Astrocyte of the spinal cord (primary cell): ENCODE results near the gene ZYG11B.

Experiments used
- DNase-seq: peaks from one replicate; pipeline ENCODE4 v3.0.0; 2011; ENCODE audit warnings: low read depth, low spot score
- H3K4me3 ChIP-seq: 2 replicates; pipeline ENCODE4 v1.5.1; 2011; ENCODE audit warnings: low read depth, mild to moderate bottlenecking, low read length, moderate library complexity
- in situ Hi-C: cut with HindIII; loops from 2 replicates; pipeline ENCODE4 v1.10.0; 2017; ENCODE audit warnings: low sequenced_read_pairs
- TF ChIP-seq, protein P1 (sequence below): IDR thresholded peaks from 2 replicates; pipeline ENCODE4 v1.5.1; 2012; ENCODE audit warnings: low read depth, mild to moderate bottlenecking, low read length, inconsistent platforms

ZYG11B gene

GRCh38 chr1:52752484-52752826 is 26.2 kb downstream of the ZYG11B start:
- TF ChIP-seq, protein P1, sequence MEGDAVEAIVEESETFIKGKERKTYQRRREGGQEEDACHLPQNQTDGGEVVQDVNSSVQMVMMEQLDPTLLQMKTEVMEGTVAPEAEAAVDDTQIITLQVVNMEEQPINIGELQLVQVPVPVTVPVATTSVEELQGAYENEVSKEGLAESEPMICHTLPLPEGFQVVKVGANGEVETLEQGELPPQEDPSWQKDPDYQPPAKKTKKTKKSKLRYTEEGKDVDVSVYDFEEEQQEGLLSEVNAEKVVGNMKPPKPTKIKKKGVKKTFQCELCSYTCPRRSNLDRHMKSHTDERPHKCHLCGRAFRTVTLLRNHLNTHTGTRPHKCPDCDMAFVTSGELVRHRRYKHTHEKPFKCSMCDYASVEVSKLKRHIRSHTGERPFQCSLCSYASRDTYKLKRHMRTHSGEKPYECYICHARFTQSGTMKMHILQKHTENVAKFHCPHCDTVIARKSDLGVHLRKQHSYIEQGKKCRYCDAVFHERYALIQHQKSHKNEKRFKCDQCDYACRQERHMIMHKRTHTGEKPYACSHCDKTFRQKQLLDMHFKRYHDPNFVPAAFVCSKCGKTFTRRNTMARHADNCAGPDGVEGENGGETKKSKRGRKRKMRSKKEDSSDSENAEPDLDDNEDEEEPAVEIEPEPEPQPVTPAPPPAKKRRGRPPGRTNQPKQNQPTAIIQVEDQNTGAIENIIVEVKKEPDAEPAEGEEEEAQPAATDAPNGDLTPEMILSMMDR: no peak
- H3K4me3 ChIP-seq: no peak overlapping the region
- no peak for DNase-seq
- in situ Hi-C loops: no loop called here

DNA sequence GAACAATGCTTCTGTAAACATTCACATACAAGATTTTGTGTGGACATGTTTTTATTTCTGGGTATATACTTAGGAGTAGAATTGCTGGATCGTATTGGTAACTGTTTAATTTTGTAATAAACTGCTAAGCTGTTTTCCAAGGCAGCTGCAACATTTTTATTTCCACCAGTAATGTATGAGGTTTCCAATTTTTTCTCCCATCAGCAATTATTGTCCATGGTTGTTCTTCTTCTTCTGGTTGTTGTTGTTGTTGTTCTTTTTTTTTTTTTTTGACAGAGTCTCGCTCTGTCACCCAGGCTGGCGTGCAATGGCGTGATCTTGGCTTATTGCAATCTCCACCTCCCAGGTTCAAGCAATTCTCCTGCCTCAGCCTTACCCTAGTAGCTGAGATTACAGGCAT is 26.9 kb downstream of the ZYG11B start:
- no peak for DNase-seq
- TF ChIP-seq, protein P1: no peak
- no peak overlapping the region for H3K4me3 ChIP-seq
- in situ Hi-C loops: no loop called here

- DNase-seq: no peak
- TF ChIP-seq, protein P1: no peak
- in situ Hi-C loops: no loop called here
Measured at GRCh38 chr1:52756020-52756419, 29.8 kb downstream of the ZYG11B start.

DNA sequence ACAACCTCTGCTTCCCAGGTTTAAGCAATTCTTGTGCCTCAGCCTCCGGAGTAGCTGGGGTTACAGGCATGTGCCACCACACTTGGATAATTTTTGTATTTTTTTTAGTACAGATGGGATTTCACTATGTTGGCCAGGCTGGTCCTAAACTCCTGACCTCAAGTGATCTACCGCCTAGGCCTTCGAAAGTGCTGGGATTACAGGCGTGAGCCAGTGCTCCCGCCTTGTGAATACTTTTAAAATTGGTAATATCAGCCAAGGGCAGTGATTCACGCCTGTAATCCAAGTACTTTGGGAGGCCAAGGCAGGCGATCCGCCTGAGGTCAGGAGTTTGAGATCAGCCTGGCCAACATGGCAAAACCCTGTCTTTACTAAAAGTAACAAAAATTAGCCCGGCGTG is 33.7 kb downstream of the ZYG11B start:
- in situ Hi-C loops: no loop called here
- no peak overlapping the region for H3K4me3 ChIP-seq
- TF ChIP-seq, protein P1: no peak
- DNase-seq: no peak

More at GRCh38 chr1:52756020-52756419, 29.8 kb downstream of the ZYG11B start:
- no peak overlapping the region for H3K4me3 ChIP-seq

- DNase-seq: no peak
- in situ Hi-C loops: no loop called here
- H3K4me3 ChIP-seq: no peak overlapping the region
- TF ChIP-seq, protein P1: no peak
Measured at GRCh38 chr1:52767596-52768280, 41.5 kb downstream of the ZYG11B start.

DNA sequence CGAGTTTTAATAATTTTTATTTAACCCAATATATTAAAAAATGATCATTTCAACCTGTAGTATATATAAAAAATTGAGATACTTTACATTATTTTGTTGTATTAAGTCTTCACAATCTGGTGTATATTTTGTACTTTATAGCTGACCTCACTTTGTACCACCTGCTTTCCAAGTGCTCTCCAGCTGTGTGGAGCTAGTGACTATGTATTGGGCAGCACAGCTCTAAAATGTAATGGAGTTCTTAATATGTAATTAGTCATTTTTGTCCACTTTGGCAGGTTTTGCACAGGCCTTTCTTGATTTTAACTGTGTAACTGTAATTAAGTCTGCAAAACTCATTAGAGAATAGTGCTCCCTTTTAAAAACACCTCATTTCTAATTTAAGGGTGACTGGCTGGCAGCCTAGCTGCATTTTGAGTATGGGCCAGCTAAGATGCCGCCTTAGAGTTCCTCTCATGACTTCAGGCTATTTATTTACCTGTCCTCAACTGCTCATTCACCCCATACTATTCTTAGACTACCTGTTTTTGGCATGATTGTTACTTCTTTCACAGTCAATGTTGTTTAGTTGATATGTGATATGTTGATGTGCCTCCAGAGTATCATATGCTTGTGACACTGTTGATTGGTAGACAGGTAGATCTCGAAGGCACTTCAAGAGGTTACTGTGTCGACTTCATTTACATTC is 43.2 kb downstream of the ZYG11B start:
- TF ChIP-seq, protein P1: no peak
- no peak for DNase-seq
- H3K4me3 ChIP-seq: no peak overlapping the region
- in situ Hi-C loops: no loop called here
